RWPE1 (cell line): ENCODE data around the gene IFNAR2.
A peak's percentile ranks its signal among the peaks of the same experiment; 100 is the strongest.

Experiments used
- CTCF ChIA-PET: fragments of 350-600 bp; sonication (Branson Sonifier 250); formaldehyde crosslinking; extraction: SDS; loops from one replicate; lab custom pipeline; 2021; lab: Yijun Ruan, JAX
- POLR2A ChIA-PET: fragments of 400-600 bp; formaldehyde crosslinking; extraction: SDS; loops from one replicate; lab custom pipeline; 2020; ENCODE audit warnings: antibody characterized with exemption; ENCODE audit not compliant: low non-redundant PET; lab: Yijun Ruan, JAX
- DNase-seq: peaks from one replicate; pipeline ENCODE4 v3.0.0; 2012; ENCODE audit warnings: low spot score
- H3K27ac ChIP-seq: fragments of 450-650 bp; 2 replicates; pipeline ENCODE4 v1.5.1; 2017
- TF ChIP-seq, protein P1 (sequence below): fragments of 450-650 bp; conservative IDR thresholded peaks from 2 replicates; pipeline ENCODE4 v1.5.1; 2017; ENCODE audit warnings: low read depth, mild to moderate bottlenecking

Gene IFNAR2

DNA sequence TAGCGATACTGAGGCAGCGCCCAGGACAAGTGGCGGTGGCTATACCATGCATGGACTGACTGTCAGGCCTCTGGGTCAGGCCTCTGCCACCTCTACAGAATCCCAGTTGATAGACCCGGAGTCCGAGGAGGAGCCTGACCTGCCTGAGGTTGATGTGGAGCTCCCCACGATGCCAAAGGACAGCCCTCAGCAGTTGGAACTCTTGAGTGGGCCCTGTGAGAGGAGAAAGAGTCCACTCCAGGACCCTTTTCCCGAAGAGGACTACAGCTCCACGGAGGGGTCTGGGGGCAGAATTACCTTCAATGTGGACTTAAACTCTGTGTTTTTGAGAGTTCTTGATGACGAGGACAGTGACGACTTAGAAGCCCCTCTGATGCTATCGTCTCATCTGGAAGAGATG is 33.2 kb downstream of the IFNAR2 start:
- H3K27ac ChIP-seq = no peak overlapping the region
- CTCF ChIA-PET = no interaction called here
- POLR2A ChIA-PET = no interaction called here
- TF ChIP-seq, protein P1, sequence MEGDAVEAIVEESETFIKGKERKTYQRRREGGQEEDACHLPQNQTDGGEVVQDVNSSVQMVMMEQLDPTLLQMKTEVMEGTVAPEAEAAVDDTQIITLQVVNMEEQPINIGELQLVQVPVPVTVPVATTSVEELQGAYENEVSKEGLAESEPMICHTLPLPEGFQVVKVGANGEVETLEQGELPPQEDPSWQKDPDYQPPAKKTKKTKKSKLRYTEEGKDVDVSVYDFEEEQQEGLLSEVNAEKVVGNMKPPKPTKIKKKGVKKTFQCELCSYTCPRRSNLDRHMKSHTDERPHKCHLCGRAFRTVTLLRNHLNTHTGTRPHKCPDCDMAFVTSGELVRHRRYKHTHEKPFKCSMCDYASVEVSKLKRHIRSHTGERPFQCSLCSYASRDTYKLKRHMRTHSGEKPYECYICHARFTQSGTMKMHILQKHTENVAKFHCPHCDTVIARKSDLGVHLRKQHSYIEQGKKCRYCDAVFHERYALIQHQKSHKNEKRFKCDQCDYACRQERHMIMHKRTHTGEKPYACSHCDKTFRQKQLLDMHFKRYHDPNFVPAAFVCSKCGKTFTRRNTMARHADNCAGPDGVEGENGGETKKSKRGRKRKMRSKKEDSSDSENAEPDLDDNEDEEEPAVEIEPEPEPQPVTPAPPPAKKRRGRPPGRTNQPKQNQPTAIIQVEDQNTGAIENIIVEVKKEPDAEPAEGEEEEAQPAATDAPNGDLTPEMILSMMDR = no peak
- no peak for DNase-seq

DNA sequence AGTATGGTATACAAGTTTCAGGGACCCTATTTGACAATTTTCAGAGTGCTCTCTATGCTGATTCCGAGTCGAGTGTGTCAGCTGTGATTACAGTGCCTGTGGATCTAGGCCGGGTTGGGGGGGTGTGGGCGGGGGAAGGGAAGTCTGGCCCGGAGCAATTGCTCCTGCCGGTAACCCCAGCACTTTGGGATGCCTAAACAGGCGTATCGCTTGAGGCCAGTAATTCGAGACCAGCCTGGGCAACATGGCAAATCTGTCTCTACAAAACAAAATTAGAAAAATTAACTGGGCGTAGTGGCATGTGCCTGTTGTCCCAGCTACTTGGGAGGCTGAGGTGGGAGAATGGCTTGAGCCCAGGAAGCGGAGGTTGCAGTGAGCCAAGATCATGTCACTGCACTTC is 34.8 kb downstream of the IFNAR2 start:
- ChIA-PET CTCF (interaction anchor here (0.6 kb wide), 1 partner anchor 90 kb away, joined by 4 read pairs; no protein-coding TSS in a partner anchor), POLR2A (no interaction called here)
- no peak overlapping the region for H3K27ac ChIP-seq
- TF ChIP-seq, protein P1 = no peak
- no peak for DNase-seq

DNA sequence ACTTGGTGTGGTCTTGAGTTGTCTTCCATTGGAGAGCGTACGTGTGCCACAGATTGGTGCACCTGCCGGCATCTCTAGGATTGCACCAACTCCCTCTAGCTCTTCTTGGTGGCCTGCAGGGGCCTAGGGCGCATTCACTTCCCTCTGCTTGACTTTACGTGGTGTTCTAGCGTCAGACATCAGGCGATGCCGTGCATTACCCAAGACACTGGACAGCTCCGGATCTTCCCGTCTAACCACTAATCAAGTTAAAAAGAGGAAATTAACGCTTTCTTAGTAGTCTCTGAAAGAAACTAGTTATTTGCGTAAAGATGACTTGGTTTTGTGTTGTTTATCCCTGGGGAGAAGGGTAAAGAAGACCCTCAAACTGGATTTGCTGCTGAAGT is 35.9 kb downstream of the IFNAR2 start:
- peak overlapping the region; percentile 76 for H3K27ac ChIP-seq
- DNase-seq = no peak
- POLR2A ChIA-PET = interaction anchor here (0.6 kb wide), 1 partner anchor 275 kb away, joined by 3 read pairs; no protein-coding TSS in a partner anchor
- CTCF ChIA-PET = no interaction called here
- TF ChIP-seq, protein P1 = no peak

DNA sequence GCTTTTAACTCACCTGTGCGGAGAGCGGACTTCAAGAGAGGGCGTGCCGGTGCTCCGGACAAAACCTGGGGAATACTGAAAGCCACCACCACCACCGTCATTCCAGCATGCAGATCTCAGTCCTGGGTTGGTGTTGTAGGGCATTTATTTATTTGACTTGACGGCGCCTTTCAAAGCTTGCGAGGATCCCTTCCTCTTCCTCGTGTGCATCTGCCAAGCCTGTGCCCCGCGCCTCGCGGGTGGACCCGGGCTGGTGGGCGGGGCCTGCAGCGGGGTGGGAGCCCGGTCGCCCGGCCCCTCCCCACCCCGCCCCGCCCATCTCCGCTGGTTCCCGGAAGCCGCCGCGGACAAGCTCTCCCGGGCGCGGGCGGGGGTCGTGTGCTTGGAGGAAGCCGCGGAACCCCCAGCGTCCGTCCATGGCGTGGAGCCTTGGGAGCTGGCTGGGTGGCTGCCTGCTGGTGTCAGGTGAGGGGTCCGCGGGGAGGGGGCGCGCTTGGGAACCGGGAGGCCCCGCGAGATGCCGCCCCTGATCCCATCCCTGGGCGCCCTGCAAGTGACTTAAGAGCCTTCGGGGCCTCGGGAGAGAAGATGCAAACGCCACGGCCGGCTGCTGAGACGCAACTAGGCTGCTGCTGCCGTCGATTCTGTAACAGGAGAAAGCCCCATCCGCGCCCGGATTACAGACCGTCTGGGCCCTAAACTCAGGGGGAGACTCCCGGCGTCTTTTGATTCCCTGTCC is 36.5 kb downstream of the IFNAR2 start, which contains the start of gene IL10RB:
Gene IL10RB, plus strand, starts transcription at position 318 of the 739 bp plus-strand sequence. Its CDS starts 99 bp downstream, at position 417.
- POLR2A ChIA-PET = interaction anchor here (0.5 to 1.0 kb wide), 3 partner anchors 59 to 275 kb away, joined by 3 read pairs; partner anchors contain the start of gene IFNAR1
- H3K27ac ChIP-seq = peak within 1 kb of the TSS; percentile 76
- CTCF ChIA-PET = no interaction called here
- TF ChIP-seq, protein P1 = no peak
- DNase-seq = peak; percentile 82

DNA sequence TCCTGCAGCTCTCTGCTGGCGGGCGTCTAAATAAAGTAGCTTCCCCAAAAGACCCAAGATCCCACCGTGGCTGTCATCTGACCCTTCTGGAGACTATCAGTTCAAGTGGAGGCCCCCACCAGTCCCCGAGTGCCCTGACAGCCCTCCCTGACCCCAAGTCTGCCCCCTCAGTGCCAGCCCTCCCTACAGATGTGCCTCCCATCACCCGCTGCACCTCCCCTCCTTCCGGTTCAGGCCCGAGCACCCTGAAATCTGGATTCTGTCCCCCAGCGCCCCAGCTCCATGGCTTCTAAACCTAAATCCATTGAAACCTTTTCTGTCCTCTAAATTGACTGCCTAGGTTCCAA is 37.0 kb downstream of the IFNAR2 start:
- DNase-seq = no peak
- peak overlapping the region; percentile 76 for H3K27ac ChIP-seq
- TF ChIP-seq, protein P1 = no peak
- ChIA-PET CTCF (no interaction called here), POLR2A (interaction anchor here (0.5 to 1.0 kb wide), 2 partner anchors 58 to 183 kb away, joined by 3 read pairs; partner anchors contain the start of gene IFNAR1)

DNA sequence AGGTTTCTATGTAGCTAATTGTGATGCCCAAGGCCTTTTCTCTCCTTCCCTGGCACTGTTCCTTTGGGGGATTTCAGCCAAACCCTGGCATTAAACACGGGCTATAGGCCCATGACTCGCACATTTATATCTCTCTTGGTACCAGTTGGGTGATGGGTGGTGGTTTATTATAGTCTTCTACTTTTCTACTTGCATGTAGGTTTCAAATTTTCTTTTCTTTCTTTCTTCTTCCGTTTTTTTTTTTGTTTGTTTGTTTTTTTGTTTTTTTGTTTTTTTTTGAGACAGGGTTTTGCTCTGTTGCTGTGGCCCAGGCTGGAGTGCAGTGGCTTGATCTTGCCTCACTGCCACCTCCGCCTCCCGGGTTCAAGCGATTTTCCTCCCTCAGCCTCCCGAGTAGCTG is 37.5 kb downstream of the IFNAR2 start:
- H3K27ac ChIP-seq = peak overlapping the region; percentile 76
- TF ChIP-seq, protein P1 = no peak
- POLR2A ChIA-PET = interaction anchor here (0.6 to 1.0 kb wide), 2 partner anchors 57 to 94 kb away, joined by 3 to 5 read pairs; partner anchors contain the start of gene IFNAR1
- CTCF ChIA-PET = interaction anchor here (0.6 kb wide), 1 partner anchor 421 kb away, joined by 4 read pairs; no protein-coding TSS in a partner anchor
- DNase-seq = no peak
